Heart right ventricle (tissue), 16 donors: ENCODE data around the gene RARRES1. TPM values are rescaled to one million over a fixed set of nuclear protein-coding genes. Genes with fewer than 3 reads are reported as not detected.

Experiments
- ATAC-seq, 8 donors: fragments of 200-7000 bp; cut with Tn5 transposase; one replicate each; pipeline ENCODE4 v1.9.1; 2020; ENCODE audit warnings: mild to moderate bottlenecking in 8 of 8, moderate library complexity in 8 of 8, moderate number of reproducible peaks in 1 of 8
- DNase-seq, 2 donors: peaks; one replicate each; pipeline ENCODE4 v3.0.0-alpha.2; 2020
- H3K27ac ChIP-seq, 10 donors: fragments of 200-600 bp; sonication (generic) in 2 of 10; one replicate each; pipeline versions ENCODE4 v1.5.0 to v1.8.0; 2020 to 2022; ENCODE audit warnings: mild to moderate bottlenecking in 3 of 10
- H3K27me3 ChIP-seq, 7 donors: fragments of 200-600 bp; one replicate each; pipeline ENCODE4 v1.8.0; 2021 to 2022; ENCODE audit warnings: mild to moderate bottlenecking in 2 of 7
- H3K36me3 ChIP-seq, 9 donors: fragments of 200-600 bp; sonication (generic) in 1 of 9; one replicate each; pipeline versions ENCODE4 v1.5.0 to v1.8.0; 2020 to 2022; ENCODE audit warnings: mild to moderate bottlenecking in 2 of 9
- H3K4me1 ChIP-seq, 9 donors: fragments of 200-600 bp; sonication (generic) in 1 of 9; one replicate each; pipeline versions ENCODE4 v1.5.0 to v1.8.0; 2020 to 2022; ENCODE audit warnings: mild to moderate bottlenecking in 4 of 9
- H3K4me3 ChIP-seq, 10 donors: fragments of 200-600 bp; sonication (generic) in 2 of 10; one replicate each; pipeline versions ENCODE4 v1.5.0 to v1.8.0; 2020 to 2022; ENCODE audit warnings: mild to moderate bottlenecking in 7 of 10, moderate library complexity in 2 of 10
- H3K9me3 ChIP-seq, 11 donors: fragments of 200-600 bp in 10 of 11; sonication (generic) in 2 of 11; one replicate each; pipeline versions ENCODE4 v1.5.0 to v1.8.0; 2013 to 2022; ENCODE audit warnings: mild to moderate bottlenecking in 2 of 11, control low read depth in 1 of 11, moderate library complexity in 1 of 11
- WGBS, 2 donors: extraction: QIAGEN DNeasy Blood & Tissue Kit; methylation state at CpG; one replicate each; pipeline ENCODE4 v1.1.7; 2013; ENCODE audit warnings: inconsistent platforms in 1 of 2; 5-methylcytosine and 5-hydroxymethylcytosine counted together
- intact Hi-C, 10 donors: fragments of 100-400 bp; cut with DNase I; formaldehyde crosslinking; loops; one replicate each; pipeline versions ENCODE4 v1.11.1 to v1.14.2; 2022
- polyA plus RNA-seq, 2 donors: library from polyadenylated mRNA; stranded (reverse); fragments of 200-250 nt; gene quantifications; one replicate each; pipeline ENCODE4 v1.2.3, GENCODE V29; 2013
- total RNA-seq, 10 donors: library from RNA; stranded (reverse); fragmentation: NEBNext Ultra II Directional in 3 of 10; extraction: Animal tissue kit (Norgen Biotek cat#: 25700) in 3 of 10; gene quantifications; one replicate each; pipeline versions ENCODE4 v1.2.1 to v1.2.4, GENCODE V29; 2021 to 2023
- TF ChIP-seq, protein P1 (sequence below), 9 donors: fragments of 200-600 bp; sonication (generic) in 2 of 9; IDR thresholded peaks; one replicate each; pipeline versions ENCODE4 v1.5.0 to v1.8.0; 2021 to 2022; ENCODE audit warnings: antibody characterized with exemption in 9 of 9, mild to moderate bottlenecking in 5 of 9, moderate library complexity in 1 of 9
- donor health status: Arrhythmogenic right ventricular cardiomyopathy.
- donor health status: ischemic (EF 13 %, LVEDD 7.1; RV severe dilation, severe dysfunction).
- donor health status: healthy with polysubstance abuse.
- donor health status: DM: no; HTN: yes; CAD: no.
- donor health status: DM: no; HTN: no; CAD: no.
- donor health status: ischemic (EF 25% LVEDD 6.9; RV normal size, moderate dysfunction).
- donor health status: ischemic (EF 25% LVEDD 5.7; RV mildly dilated, moderate dysfunction).
- donor health status: healthy.
- donor health status: DM: yes; HTN: yes; CAD: no.
- donor health status: Ischemic cardiomyopathy.
- donor health status: ischemic (EF 35%, LVEDD 5.7; RV mildly dilated, moderate dysfunction).
- donor health status: nonischemic (EF 11% LVEDD 7.7; RV severe dilation, severe dysfunction).
- donor health status: DM: yes; HTN: yes; CAD: no.
- donor health status: PGD.
- donor health status: ischemic (EF 29% LVEDD 5.4; RV normal size, mild dysfunction).
- donor health status: nonischemic (EF 23%, LVEDD 6.1; RV moderate dilation, normal function).

Gene RARRES1
- total and polyA plus RNA-seq, 12 donors, result 0.32 to 99.0 (median 4.1) TPM

DNA sequence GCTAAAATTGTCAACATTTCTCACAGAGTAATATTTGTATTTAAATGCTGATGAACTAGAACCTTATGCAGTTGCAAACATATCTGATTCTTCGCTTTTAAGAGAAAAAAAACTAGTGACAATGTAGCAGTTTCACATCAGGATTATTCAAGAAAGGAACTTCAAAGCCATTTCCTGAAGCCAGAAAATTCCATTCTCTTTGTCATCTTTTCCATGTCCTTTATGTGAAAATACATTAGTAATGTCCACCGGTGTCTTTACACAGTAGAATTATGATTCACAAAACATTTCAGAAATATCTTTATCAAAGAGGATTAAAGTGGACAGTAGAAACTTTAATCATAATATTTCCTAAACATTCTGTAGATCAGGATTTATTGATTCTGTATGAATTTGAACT is 47.1 kb downstream of the RARRES1 start:
- Histone ChIP-seq H3K27ac (no peak overlapping the region), H3K9me3 (no peaks in the 10 kb centered on the region), H3K36me3 (peaks cover 0 to 90% (median 7%) of the 10 kb centered on the region in 9 donors), H3K27me3 (no peaks in the 10 kb centered on the region), H3K4me3 (no peak overlapping the region), H3K4me1 (no peaks in the 10 kb centered on the region)
- TF ChIP-seq, protein P1, sequence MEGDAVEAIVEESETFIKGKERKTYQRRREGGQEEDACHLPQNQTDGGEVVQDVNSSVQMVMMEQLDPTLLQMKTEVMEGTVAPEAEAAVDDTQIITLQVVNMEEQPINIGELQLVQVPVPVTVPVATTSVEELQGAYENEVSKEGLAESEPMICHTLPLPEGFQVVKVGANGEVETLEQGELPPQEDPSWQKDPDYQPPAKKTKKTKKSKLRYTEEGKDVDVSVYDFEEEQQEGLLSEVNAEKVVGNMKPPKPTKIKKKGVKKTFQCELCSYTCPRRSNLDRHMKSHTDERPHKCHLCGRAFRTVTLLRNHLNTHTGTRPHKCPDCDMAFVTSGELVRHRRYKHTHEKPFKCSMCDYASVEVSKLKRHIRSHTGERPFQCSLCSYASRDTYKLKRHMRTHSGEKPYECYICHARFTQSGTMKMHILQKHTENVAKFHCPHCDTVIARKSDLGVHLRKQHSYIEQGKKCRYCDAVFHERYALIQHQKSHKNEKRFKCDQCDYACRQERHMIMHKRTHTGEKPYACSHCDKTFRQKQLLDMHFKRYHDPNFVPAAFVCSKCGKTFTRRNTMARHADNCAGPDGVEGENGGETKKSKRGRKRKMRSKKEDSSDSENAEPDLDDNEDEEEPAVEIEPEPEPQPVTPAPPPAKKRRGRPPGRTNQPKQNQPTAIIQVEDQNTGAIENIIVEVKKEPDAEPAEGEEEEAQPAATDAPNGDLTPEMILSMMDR (IDR thresholded peaks at IDR 0.05), result no peak
- intact Hi-C loops, result no loop called here
- DNase-seq (no peak), ATAC-seq (no peak)
- 87 to 89% methylated on average over 2 of the region's 2 CpGs for WGBS, 2 donors

GRCh38 chr3:158683230-158683962 is 48.9 kb downstream of the RARRES1 start:
- intact Hi-C loops, result no loop called here
- DNase-seq (no peak), ATAC-seq (no peak)
- H3K9me3 ChIP-seq, result no peaks in the 10 kb centered on the region
- TF ChIP-seq, protein P1 (IDR thresholded peaks at IDR 0.05), result no peak
- 86 to 95% methylated on average over 5 of the region's 5 CpGs for WGBS, 2 donors
- H3K27ac ChIP-seq, result no peak overlapping the region
- H3K36me3 ChIP-seq, result peaks cover 0 to 90% (median 7%) of the 10 kb centered on the region in 9 donors
- H3K4me1 ChIP-seq, result peaks cover 0 to 5% (median 0%) of the 10 kb centered on the region in 9 donors
- H3K4me3 ChIP-seq, result no peak overlapping the region
- H3K27me3 ChIP-seq, result no peaks in the 10 kb centered on the region

DNA sequence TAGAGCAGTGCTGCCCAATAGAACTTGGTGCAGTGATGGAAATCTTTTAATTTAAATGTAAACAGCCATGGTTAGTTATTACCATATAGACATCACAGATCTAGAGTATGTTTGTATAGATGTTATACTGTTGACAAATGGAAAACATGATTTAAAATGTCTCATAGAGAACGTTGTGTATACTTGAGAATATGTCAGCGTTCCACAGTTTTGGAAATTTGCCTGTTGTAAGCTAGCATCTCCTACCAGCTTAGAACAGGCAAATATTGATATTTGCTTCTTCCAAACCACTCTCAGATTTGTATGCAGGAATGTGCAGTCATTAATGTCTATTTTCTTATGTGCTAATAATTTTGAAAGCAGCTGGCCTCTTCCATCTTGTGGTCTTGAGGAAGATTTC is 51.4 kb downstream of the RARRES1 start:
- TF ChIP-seq, protein P1 (IDR thresholded peaks at IDR 0.05), result no peak
- peaks cover 0 to 5% (median 0%) of the 10 kb centered on the region in 9 donors for H3K4me1 ChIP-seq
- intact Hi-C loops, result no loop called here
- no peaks in the 10 kb centered on the region for H3K27me3 ChIP-seq
- ATAC-seq (no peak), DNase-seq (no peak)
- WGBS, 2 donors, result 88 to 90% methylated on average over 2 of the region's 2 CpGs
- H3K27ac ChIP-seq, result no peak overlapping the region
- H3K36me3 ChIP-seq, result peaks cover 0 to 94% (median 4%) of the 10 kb centered on the region in 9 donors
- H3K9me3 ChIP-seq, result no peaks in the 10 kb centered on the region
- no peak overlapping the region for H3K4me3 ChIP-seq

DNA sequence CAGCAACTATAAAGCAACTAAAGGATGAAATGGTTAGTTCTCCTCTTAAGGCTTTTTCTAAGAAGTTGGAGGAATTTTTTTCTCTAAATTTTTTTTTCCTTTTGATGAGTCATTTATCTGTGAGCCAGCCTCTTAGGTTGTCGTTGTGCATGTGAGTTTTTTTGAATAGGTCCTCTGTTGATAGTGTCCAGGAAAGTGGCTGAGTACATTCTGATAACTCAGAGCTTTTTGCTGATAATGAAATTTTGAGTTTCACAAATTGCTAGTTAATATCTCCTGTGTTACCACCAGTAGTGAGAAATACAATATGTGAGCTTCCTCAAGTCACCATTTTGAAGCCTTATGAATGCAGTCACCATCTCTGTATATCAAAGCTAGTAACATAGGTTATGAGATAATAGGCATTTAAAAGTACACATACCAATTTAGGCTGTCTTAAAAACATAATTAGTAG is 52.7 kb downstream of the RARRES1 start:
- no peak for ATAC-seq
- peaks cover 0 to 87% (median 4%) of the 10 kb centered on the region in 9 donors for H3K36me3 ChIP-seq
- H3K4me3 ChIP-seq, result no peak overlapping the region
- DNase-seq, result no peak
- H3K27me3 ChIP-seq, result no peaks in the 10 kb centered on the region
- TF ChIP-seq, protein P1 (IDR thresholded peaks at IDR 0.05), result no peak
- H3K27ac ChIP-seq, result no peak overlapping the region
- no peaks in the 10 kb centered on the region for H3K9me3 ChIP-seq
- 30 to 40% methylated on average over 1 of the region's 1 CpG for WGBS, 2 donors
- peaks cover 0 to 5% (median 0%) of the 10 kb centered on the region in 9 donors for H3K4me1 ChIP-seq
- intact Hi-C loops, result no loop called here
